GM23338 (cell line): ENCODE results near the gene SLC36A3. TPM values are rescaled to one million over a fixed set of nuclear protein-coding genes. Genes with fewer than 3 reads are reported as not detected.
A peak's percentile ranks its signal among the peaks of the same experiment; 100 is the strongest.

Source experiments
- ATAC-seq: fragments of 200-7000 bp; cut with Tn5 transposase; 3 replicates; pipeline ENCODE4 v1.9.1; 2020
- DNase-seq: peaks from one replicate; pipeline ENCODE4 v3.0.0-alpha.2; 2015; ENCODE audit warnings: low spot score
- H2AFZ ChIP-seq: fragments of 200-600 bp; sonication (generic); 2 replicates; pipeline ENCODE4 v1.8.0; 2016; ENCODE audit warnings: antibody characterized with exemption, mild to moderate bottlenecking, moderate library complexity
- H3F3A ChIP-seq: fragments of 200-600 bp; sonication (generic); replicated peaks from 2 replicates; pipeline ENCODE4 v1.8.0; 2017; ENCODE audit warnings: antibody characterized with exemption, mixed run types, low read depth
- H3K27ac ChIP-seq: fragments of 200-600 bp; sonication (generic); 2 replicates; pipeline ENCODE4 v1.6.1; 2016; ENCODE audit warnings: low read depth
- H3K27me3 ChIP-seq: fragments of 200-600 bp; sonication (generic); 2 replicates; pipeline ENCODE4 v1.8.0; 2016; ENCODE audit warnings: mild to moderate bottlenecking, mixed run types, moderate library complexity; ENCODE audit not compliant: insufficient read depth
- H3K36me3 ChIP-seq: fragments of 200-600 bp; sonication (generic); 2 replicates; pipeline ENCODE4 v1.8.0; 2016; ENCODE audit warnings: mild to moderate bottlenecking; ENCODE audit not compliant: insufficient read depth
- H3K4me1 ChIP-seq: fragments of 200-600 bp; sonication (generic); 2 replicates; pipeline ENCODE4 v1.8.0; 2016; ENCODE audit warnings: mild to moderate bottlenecking, moderate library complexity; ENCODE audit not compliant: insufficient read depth
- H3K4me2 ChIP-seq: fragments of 200-600 bp; sonication (generic); 2 replicates; pipeline ENCODE4 v1.7.1; 2017; ENCODE audit warnings: mixed run types
- H3K4me3 ChIP-seq: fragments of 200-600 bp; sonication (generic); 2 replicates; pipeline ENCODE4 v1.6.1; 2016; ENCODE audit warnings: mixed run types
- H3K79me2 ChIP-seq: fragments of 200-600 bp; sonication (generic); replicated peaks from 2 replicates; pipeline ENCODE4 v1.8.0; 2017; ENCODE audit warnings: mild to moderate bottlenecking; ENCODE audit not compliant: insufficient read depth
- H3K9me2 ChIP-seq: fragments of 200-600 bp; sonication (generic); 2 replicates; pipeline ENCODE4 v1.8.0; 2017; ENCODE audit not compliant: insufficient read depth
- H4K20me1 ChIP-seq: fragments of 200-600 bp; sonication (generic); replicated peaks from 2 replicates; pipeline ENCODE4 v1.8.0; 2017; ENCODE audit warnings: mild to moderate bottlenecking; ENCODE audit not compliant: insufficient read depth
- H3K27ac Mint-ChIP-seq: 2 replicates; pipeline ENCODE4 v1.8.0; 2020; ENCODE audit warnings: inconsistent platforms, mild to moderate bottlenecking, moderate library complexity, mixed read lengths
- H3K27me3 Mint-ChIP-seq: 3 replicates; pipeline ENCODE4 v1.8.0; 2022; ENCODE audit warnings: low read depth, mild to moderate bottlenecking, moderate library complexity, mixed read lengths, inconsistent platforms; ENCODE audit not compliant: insufficient read depth, poor library complexity
- H3K36me3 Mint-ChIP-seq: 3 replicates; pipeline ENCODE4 v1.8.0; 2021; ENCODE audit warnings: low read depth, mild to moderate bottlenecking, inconsistent platforms, moderate library complexity, mixed read lengths
- H3K4me1 Mint-ChIP-seq: 3 replicates; pipeline ENCODE4 v1.8.0; 2020; ENCODE audit warnings: mild to moderate bottlenecking, inconsistent platforms, mixed read lengths
- H3K4me3 Mint-ChIP-seq: 3 replicates; pipeline ENCODE4 v1.8.0; 2021; ENCODE audit warnings: moderate library complexity, mild to moderate bottlenecking, inconsistent platforms, mixed read lengths
- H3K9me3 Mint-ChIP-seq: 3 replicates; pipeline ENCODE4 v1.8.0; 2020; ENCODE audit warnings: moderate library complexity, mild to moderate bottlenecking, inconsistent platforms, mixed read lengths
- CREB1 ChIP-seq: fragments of 250-450 bp; sonication (Bioruptor Pico); IDR thresholded peaks from 2 replicates; pipeline ENCODE4 v1.5.0; 2020; ENCODE audit warnings: low read depth, mild to moderate bottlenecking, moderate library complexity
- EZH2 ChIP-seq: fragments of 200-600 bp; sonication (generic); IDR thresholded peaks from one replicate; pipeline ENCODE4 v1.8.0; 2017; ENCODE audit warnings: antibody characterized with exemption, mild to moderate bottlenecking, low read depth; ENCODE audit not compliant: unreplicated experiment
- EZH2phosphoT487 ChIP-seq: fragments of 200-600 bp; sonication (generic); IDR thresholded peaks from one replicate; pipeline ENCODE4 v1.8.1; 2018; ENCODE audit warnings: antibody characterized with exemption; ENCODE audit not compliant: unreplicated experiment
- JUNB ChIP-seq: IDR thresholded peaks from one replicate; pipeline ENCODE4 v1.6.1; 2016; ENCODE audit warnings: antibody characterized with exemption; ENCODE audit not compliant: unreplicated experiment
- NANOG ChIP-seq: IDR thresholded peaks from 2 replicates; pipeline ENCODE4 v1.6.1; 2016; ENCODE audit warnings: antibody characterized with exemption, borderline replicate concordance
- POLR2AphosphoS5 ChIP-seq: IDR thresholded peaks from 2 replicates; pipeline ENCODE4 v1.6.1; 2016; ENCODE audit warnings: antibody characterized with exemption, low read depth
- STAT1 ChIP-seq: IDR thresholded peaks from one replicate; pipeline ENCODE4 v1.6.1; 2016; ENCODE audit warnings: antibody characterized with exemption; ENCODE audit not compliant: unreplicated experiment
- ZNF114 ChIP-seq: fragments of 250-450 bp; sonication (Bioruptor Pico); IDR thresholded peaks from 2 replicates; pipeline ENCODE4 v1.5.0; 2020; ENCODE audit warnings: mild to moderate bottlenecking, moderate library complexity
- polyA plus RNA-seq: library from polyadenylated mRNA; unstranded; fragments of >200 nt; fragmentation: Nextera tagmentation; extraction: Ambion mirVana; gene quantifications from 2 replicates; pipeline ENCODE4 v1.2.1, GENCODE V29; 2016
- total RNA-seq: library from RNA; depleted of rRNA; stranded (reverse); fragments of >200 nt; shearing (Covaris generic); gene quantifications from 2 replicates; pipeline ENCODE4 v1.2.3, GENCODE V29; 2014
- TF ChIP-seq, protein P1 (sequence below), 2 experiments: fragments of 200-600 bp in 1 of 2; sonication (generic) in 1 of 2; conservative IDR thresholded peaks; 2 replicates each; pipeline versions ENCODE4 v1.5.1 to v1.6.1; 2016 to 2017; ENCODE audit warnings: antibody characterized with exemption in 2 of 2, low read depth in 2 of 2, mild to moderate bottlenecking in 2 of 2, moderate library complexity in 1 of 2
- TF ChIP-seq, protein P2 (sequence below): fragments of 250-450 bp; sonication (Bioruptor Pico); IDR thresholded peaks from 2 replicates; pipeline ENCODE4 v1.5.0; 2020; ENCODE audit warnings: mild to moderate bottlenecking, moderate library complexity

The SLC36A3 gene
- total and polyA plus RNA-seq, 2 experiments from 2014 or later: not detected

DNA sequence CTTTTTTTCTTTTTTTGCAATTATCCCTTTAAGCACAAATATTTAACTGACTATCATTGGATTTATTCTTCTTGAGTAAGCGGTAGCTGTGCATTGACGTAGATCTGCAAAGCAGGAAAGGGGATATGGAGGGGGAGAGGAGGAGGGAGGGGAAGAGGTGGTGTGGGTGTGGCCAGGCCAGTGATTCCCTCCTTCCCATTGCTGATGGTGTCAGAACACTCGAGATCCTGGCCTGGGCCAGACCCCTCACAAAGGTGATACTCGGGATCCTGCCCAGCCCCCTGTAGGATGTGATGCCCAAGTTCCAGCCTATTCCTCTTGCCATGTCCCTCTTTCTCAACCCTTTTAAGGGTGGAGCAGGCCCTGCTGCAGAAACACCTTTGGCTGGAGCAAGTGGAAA lies 9.9 kb downstream of the SLC36A3 start:
- H2AFZ ChIP-seq: peak overlapping the region; percentile 85; the same call in 1 of the 2 replicates
- H3K36me3 ChIP-seq: no peaks in the 10 kb centered on the region
- H3K4me2 ChIP-seq: no peak overlapping the region
- Mint-ChIP-seq H3K36me3 (no peaks in the 10 kb centered on the region), H3K27ac (no peak overlapping the region), H3K27me3 (peaks cover 5% of the 10 kb centered on the region), H3K4me3 (no peak overlapping the region), H3K4me1 (peaks cover 14% of the 10 kb centered on the region), H3K9me3 (no peaks in the 10 kb centered on the region)
- H4K20me1 ChIP-seq: no peaks in the 10 kb centered on the region
- ATAC-seq: peak; percentile 89
- H3K79me2 ChIP-seq: no peaks in the 10 kb centered on the region
- H3F3A ChIP-seq: no peaks in the 10 kb centered on the region
- H3K27ac ChIP-seq: no peak overlapping the region
- H3K4me3 ChIP-seq: no peak overlapping the region
- TF ChIP-seq ZNF114 (CRISPR knock-in tag) (no peak), EZH2 (no peak), JUNB (no peak), POLR2AphosphoS5 (no peak), CREB1 (CRISPR knock-in tag) (no peak), NANOG (no peak), EZH2phosphoT487 (no peak), STAT1 (no peak)
- TF ChIP-seq, protein P1, sequence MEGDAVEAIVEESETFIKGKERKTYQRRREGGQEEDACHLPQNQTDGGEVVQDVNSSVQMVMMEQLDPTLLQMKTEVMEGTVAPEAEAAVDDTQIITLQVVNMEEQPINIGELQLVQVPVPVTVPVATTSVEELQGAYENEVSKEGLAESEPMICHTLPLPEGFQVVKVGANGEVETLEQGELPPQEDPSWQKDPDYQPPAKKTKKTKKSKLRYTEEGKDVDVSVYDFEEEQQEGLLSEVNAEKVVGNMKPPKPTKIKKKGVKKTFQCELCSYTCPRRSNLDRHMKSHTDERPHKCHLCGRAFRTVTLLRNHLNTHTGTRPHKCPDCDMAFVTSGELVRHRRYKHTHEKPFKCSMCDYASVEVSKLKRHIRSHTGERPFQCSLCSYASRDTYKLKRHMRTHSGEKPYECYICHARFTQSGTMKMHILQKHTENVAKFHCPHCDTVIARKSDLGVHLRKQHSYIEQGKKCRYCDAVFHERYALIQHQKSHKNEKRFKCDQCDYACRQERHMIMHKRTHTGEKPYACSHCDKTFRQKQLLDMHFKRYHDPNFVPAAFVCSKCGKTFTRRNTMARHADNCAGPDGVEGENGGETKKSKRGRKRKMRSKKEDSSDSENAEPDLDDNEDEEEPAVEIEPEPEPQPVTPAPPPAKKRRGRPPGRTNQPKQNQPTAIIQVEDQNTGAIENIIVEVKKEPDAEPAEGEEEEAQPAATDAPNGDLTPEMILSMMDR (conservative IDR thresholded peaks at IDR 0.05; ENCODE audit: low read depth in 2 of 2): no peak
- no peaks in the 10 kb centered on the region; the same call in 1 of the 2 replicates for H3K4me1 ChIP-seq
- peak; percentile 64 for DNase-seq
- no peaks in the 10 kb centered on the region for H3K9me2 ChIP-seq
- no peaks in the 10 kb centered on the region for H3K27me3 ChIP-seq

DNA sequence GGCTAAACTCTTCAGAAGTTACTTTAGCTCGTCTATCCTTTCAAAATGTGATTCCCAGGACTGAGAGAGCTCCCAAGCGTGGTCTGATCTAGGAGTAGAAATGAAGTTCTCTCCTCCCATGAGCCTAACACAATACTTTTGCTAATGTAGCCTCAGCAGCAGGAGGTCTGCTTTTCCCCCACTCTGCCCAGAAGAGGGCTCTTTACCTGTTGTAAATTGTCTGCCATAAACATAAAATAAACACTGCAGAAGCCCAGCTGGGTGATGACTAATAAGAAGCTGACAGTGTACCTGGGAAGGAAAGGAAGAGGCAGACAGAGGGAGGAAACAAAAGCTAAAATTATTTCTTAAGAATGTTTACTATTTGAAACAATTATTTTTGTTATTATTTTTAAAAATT lies 15.4 kb downstream of the SLC36A3 start:
- peak; percentile 57 for ATAC-seq

More for the DNA sequence above, 15.4 kb downstream of the SLC36A3 start:
- TF ChIP-seq, protein P1 (conservative IDR thresholded peaks at IDR 0.05; ENCODE audit: low read depth in 2 of 2): peak; percentile 28 to 51; a peak in 2 of 4 replicates
- TF ChIP-seq, protein P2, sequence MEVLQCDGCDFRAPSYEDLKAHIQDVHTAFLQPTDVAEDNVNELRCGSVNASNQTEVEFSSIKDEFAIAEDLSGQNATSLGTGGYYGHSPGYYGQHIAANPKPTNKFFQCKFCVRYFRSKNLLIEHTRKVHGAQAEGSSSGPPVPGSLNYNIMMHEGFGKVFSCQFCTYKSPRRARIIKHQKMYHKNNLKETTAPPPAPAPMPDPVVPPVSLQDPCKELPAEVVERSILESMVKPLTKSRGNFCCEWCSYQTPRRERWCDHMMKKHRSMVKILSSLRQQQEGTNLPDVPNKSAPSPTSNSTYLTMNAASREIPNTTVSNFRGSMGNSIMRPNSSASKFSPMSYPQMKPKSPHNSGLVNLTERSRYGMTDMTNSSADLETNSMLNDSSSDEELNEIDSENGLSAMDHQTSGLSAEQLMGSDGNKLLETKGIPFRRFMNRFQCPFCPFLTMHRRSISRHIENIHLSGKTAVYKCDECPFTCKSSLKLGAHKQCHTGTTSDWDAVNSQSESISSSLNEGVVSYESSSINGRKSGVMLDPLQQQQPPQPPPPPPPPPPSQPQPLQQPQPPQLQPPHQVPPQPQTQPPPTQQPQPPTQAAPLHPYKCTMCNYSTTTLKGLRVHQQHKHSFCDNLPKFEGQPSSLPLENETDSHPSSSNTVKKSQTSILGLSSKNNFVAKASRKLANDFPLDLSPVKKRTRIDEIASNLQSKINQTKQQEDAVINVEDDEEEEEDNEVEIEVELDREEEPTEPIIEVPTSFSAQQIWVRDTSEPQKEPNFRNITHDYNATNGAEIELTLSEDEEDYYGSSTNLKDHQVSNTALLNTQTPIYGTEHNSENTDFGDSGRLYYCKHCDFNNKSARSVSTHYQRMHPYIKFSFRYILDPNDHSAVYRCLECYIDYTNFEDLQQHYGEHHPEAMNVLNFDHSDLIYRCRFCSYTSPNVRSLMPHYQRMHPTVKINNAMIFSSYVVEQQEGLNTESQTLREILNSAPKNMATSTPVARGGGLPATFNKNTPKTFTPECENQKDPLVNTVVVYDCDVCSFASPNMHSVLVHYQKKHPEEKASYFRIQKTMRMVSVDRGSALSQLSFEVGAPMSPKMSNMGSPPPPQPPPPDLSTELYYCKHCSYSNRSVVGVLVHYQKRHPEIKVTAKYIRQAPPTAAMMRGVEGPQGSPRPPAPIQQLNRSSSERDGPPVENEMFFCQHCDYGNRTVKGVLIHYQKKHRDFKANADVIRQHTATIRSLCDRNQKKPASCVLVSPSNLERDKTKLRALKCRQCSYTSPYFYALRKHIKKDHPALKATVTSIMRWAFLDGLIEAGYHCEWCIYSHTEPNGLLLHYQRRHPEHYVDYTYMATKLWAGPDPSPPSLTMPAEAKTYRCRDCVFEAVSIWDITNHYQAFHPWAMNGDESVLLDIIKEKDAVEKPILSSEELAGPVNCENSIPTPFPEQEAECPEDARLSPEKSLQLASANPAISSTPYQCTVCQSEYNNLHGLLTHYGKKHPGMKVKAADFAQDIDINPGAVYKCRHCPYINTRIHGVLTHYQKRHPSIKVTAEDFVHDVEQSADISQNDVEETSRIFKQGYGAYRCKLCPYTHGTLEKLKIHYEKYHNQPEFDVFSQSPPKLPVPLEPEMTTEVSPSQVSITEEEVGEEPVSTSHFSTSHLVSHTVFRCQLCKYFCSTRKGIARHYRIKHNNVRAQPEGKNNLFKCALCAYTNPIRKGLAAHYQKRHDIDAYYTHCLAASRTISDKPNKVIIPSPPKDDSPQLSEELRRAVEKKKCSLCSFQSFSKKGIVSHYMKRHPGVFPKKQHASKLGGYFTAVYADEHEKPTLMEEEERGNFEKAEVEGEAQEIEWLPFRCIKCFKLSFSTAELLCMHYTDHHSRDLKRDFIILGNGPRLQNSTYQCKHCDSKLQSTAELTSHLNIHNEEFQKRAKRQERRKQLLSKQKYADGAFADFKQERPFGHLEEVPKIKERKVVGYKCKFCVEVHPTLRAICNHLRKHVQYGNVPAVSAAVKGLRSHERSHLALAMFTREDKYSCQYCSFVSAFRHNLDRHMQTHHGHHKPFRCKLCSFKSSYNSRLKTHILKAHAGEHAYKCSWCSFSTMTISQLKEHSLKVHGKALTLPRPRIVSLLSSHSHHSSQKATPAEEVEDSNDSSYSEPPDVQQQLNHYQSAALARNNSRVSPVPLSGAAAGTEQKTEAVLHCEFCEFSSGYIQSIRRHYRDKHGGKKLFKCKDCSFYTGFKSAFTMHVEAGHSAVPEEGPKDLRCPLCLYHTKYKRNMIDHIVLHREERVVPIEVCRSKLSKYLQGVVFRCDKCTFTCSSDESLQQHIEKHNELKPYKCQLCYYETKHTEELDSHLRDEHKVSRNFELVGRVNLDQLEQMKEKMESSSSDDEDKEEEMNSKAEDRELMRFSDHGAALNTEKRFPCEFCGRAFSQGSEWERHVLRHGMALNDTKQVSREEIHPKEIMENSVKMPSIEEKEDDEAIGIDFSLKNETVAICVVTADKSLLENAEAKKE (CRISPR knock-in tag): no peak
- Histone ChIP-seq H4K20me1 (no peaks in the 10 kb centered on the region), H3K36me3 (no peaks in the 10 kb centered on the region), H3K4me1 (no peaks in the 10 kb centered on the region; the same call in 1 of the 2 replicates), H3K27me3 (no peaks in the 10 kb centered on the region), H2AFZ (peak overlapping the region; percentile 70; the same call in 1 of the 2 replicates), H3K4me3 (no peak overlapping the region), H3K79me2 (no peaks in the 10 kb centered on the region), H3K4me2 (peak overlapping the region; percentile 35; the same call in 1 of the 2 replicates), H3F3A (no peaks in the 10 kb centered on the region), H3K9me2 (no peaks in the 10 kb centered on the region), H3K27ac (no peak overlapping the region)
- H3K27ac Mint-ChIP-seq: no peak overlapping the region
- H3K27me3 Mint-ChIP-seq: peaks cover 3% of the 10 kb centered on the region
- no peaks in the 10 kb centered on the region for H3K9me3 Mint-ChIP-seq
- peak; percentile 46 for DNase-seq
- no peak overlapping the region for H3K4me3 Mint-ChIP-seq
- H3K4me1 Mint-ChIP-seq: peaks cover 9% of the 10 kb centered on the region; the same call in 2 of the 3 replicates
- no peaks in the 10 kb centered on the region for H3K36me3 Mint-ChIP-seq
